HG03060 (cell line): ENCODE measurements around the gene PIK3CB.
"Not testable (repeated sequence)": the region's sequence is repeated elsewhere in the genome, so short reads cannot be mapped to it uniquely, and the experiment has no call there.

Experiments used
- ATAC-seq: cut with Tn5 transposase; IDR thresholded peaks from one replicate; pipeline ENCODE4 v1.9.1; 2021; ENCODE audit warnings: low read depth, moderate number of reproducible peaks; ENCODE audit not compliant: unreplicated experiment

The PIK3CB gene

GRCh38 chr3:138638641-138639040 is 196.1 kb downstream of the PIK3CB start:
- no peak for ATAC-seq

GRCh38 chr3:138629526-138629925 is 205.2 kb downstream of the PIK3CB start:
- no peak for ATAC-seq

- no peak for ATAC-seq
These were observed 208.9 kb downstream of the PIK3CB start for GRCh38 chr3:138625707-138626365.

- ATAC-seq: no peak
These were observed 210.2 kb downstream of the PIK3CB start for GRCh38 chr3:138624518-138624917.

- ATAC-seq: no peak
These were observed 214.3 kb downstream of the PIK3CB start for GRCh38 chr3:138620431-138620830.

- no peak for ATAC-seq
These were observed 219.3 kb downstream of the PIK3CB start for GRCh38 chr3:138615462-138615861.

GRCh38 chr3:138609898-138610266 is 224.8 kb downstream of the PIK3CB start:
- no peak for ATAC-seq

GRCh38 chr3:138608322-138609135 is 226.2 kb downstream of the PIK3CB start, which contains the start of gene FAIM:
FAIM (plus strand) TSS chr3:138608771; CDS start chr3:138619727, 10,956 bp downstream.
- peak; percentile 46 for ATAC-seq

- ATAC-seq: not testable (repeated sequence)
These were observed 230.6 kb downstream of the PIK3CB start for GRCh38 chr3:138604106-138604595.
